Measurements from ENCODE around the gene PNMA6A. TPM values are rescaled to one million over a fixed set of nuclear protein-coding genes. Genes with fewer than 3 reads are reported as not detected.
"Not testable (repeated sequence)": the region's sequence is repeated elsewhere in the genome, so short reads cannot be mapped to it uniquely, and the experiment has no call there.

PNMA6A gene
- total RNA-seq = 3.7 TPM

DNA sequence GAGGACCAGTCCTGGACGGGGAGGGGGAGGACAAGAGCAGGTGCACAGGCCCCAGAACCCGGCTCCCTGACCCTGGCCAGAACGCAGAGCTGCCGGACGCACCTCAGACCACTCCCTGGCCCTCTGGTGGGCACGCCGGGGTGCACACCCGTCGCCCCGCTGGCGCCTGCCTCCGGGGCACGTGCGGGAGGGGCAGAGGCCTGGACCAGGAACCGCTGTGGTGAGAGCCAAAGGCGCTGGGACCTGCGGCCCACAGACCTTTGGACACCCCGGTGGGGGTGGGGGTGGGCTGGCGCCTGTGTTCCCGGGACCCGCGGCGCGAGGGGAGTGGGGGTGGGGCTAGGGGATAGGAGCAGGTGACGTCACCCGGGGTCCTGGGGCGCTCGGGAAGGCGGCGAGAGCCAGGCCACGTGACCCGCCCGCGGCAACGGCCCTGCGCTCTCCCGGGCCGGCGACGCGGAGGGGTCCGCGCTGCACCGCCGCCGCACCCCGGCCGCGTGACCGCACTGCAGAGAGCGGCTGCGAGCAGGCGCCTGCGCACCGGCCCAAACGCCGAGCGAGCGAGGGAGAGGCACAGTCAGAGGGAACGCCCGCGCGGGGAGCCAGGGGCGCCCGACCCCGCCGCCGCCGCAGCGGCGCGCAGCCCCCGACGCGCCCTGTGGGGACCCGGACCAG is at the start of gene PNMA6A:
PNMA6A (plus strand) TSS at position 546 of the 675 bp plus-strand sequence. CDS start 609 bp downstream, outside the sequence.
- not testable (repeated sequence) for H3K27ac ChIP-seq (ENCODE audit: low read depth, low read length); H3K36me3 ChIP-seq (ENCODE audit: control insufficient read depth in 3 of 3, insufficient read depth in 3 of 3, low read length in 3 of 3); H3K9me3 ChIP-seq (ENCODE audit: control insufficient read depth in 3 of 3, low read length in 3 of 3); H3K4me1 ChIP-seq (ENCODE audit: control insufficient read depth in 3 of 3, insufficient read depth in 3 of 3, low read length in 3 of 3); H3K27me3 ChIP-seq (ENCODE audit: control insufficient read depth in 3 of 3, insufficient read depth in 3 of 3, low read length in 3 of 3); H3K4me3 ChIP-seq (ENCODE audit: low read length in 3 of 3); H3K9ac ChIP-seq (ENCODE audit: low read depth in 1 of 3, low read length in 3 of 3)

- H3K4me1 ChIP-seq (ENCODE audit: control insufficient read depth in 3 of 3, insufficient read depth in 3 of 3, low read length in 3 of 3); H3K9me3 ChIP-seq (ENCODE audit: control insufficient read depth in 3 of 3, low read length in 3 of 3); H3K4me3 ChIP-seq (ENCODE audit: low read length in 3 of 3); H3K9ac ChIP-seq (ENCODE audit: low read depth in 1 of 3, low read length in 3 of 3); H3K27ac ChIP-seq (ENCODE audit: low read depth, low read length); H3K27me3 ChIP-seq (ENCODE audit: control insufficient read depth in 3 of 3, insufficient read depth in 3 of 3, low read length in 3 of 3); H3K36me3 ChIP-seq (ENCODE audit: control insufficient read depth in 3 of 3, insufficient read depth in 3 of 3, low read length in 3 of 3): not testable (repeated sequence)
These were observed 45.8 kb upstream of the PNMA6A start for GRCh38 chrX:153026501-153026900.

- H3K27me3 ChIP-seq (ENCODE audit: control insufficient read depth in 3 of 3, insufficient read depth in 3 of 3, low read length in 3 of 3); H3K27ac ChIP-seq (ENCODE audit: low read depth, low read length); H3K9ac ChIP-seq (ENCODE audit: low read depth in 1 of 3, low read length in 3 of 3); H3K36me3 ChIP-seq (ENCODE audit: control insufficient read depth in 3 of 3, insufficient read depth in 3 of 3, low read length in 3 of 3); H3K4me1 ChIP-seq (ENCODE audit: control insufficient read depth in 3 of 3, insufficient read depth in 3 of 3, low read length in 3 of 3); H3K4me3 ChIP-seq (ENCODE audit: low read length in 3 of 3); H3K9me3 ChIP-seq (ENCODE audit: control insufficient read depth in 3 of 3, low read length in 3 of 3): not testable (repeated sequence)
These were observed 43.8 kb upstream of the PNMA6A start for GRCh38 chrX:153028487-153028886.

GRCh38 chrX:153029162-153029561 is 43.1 kb upstream of the PNMA6A start:
- H3K4me3 ChIP-seq (ENCODE audit: low read length in 3 of 3) = no peak overlapping the region
- H3K27me3 ChIP-seq (ENCODE audit: control insufficient read depth in 3 of 3, insufficient read depth in 3 of 3, low read length in 3 of 3) = peaks cover 0 to 3% (median 0%) of the 10 kb centered on the region in 3 donors
- H3K9ac ChIP-seq (ENCODE audit: low read depth in 1 of 3, low read length in 3 of 3) = no peak overlapping the region
- H3K27ac ChIP-seq (ENCODE audit: low read depth, low read length) = no peak overlapping the region
- H3K4me1 ChIP-seq (ENCODE audit: control insufficient read depth in 3 of 3, insufficient read depth in 3 of 3, low read length in 3 of 3) = peaks cover 0 to 7% (median 0%) of the 10 kb centered on the region in 3 donors
- H3K36me3 ChIP-seq (ENCODE audit: control insufficient read depth in 3 of 3, insufficient read depth in 3 of 3, low read length in 3 of 3) = no peaks in the 10 kb centered on the region
- no peaks in the 10 kb centered on the region for H3K9me3 ChIP-seq (ENCODE audit: control insufficient read depth in 3 of 3, low read length in 3 of 3)

- no peaks in the 10 kb centered on the region for H3K36me3 ChIP-seq (ENCODE audit: control insufficient read depth in 3 of 3, insufficient read depth in 3 of 3, low read length in 3 of 3)
- peaks cover 0 to 3% (median 0%) of the 10 kb centered on the region in 3 donors for H3K27me3 ChIP-seq (ENCODE audit: control insufficient read depth in 3 of 3, insufficient read depth in 3 of 3, low read length in 3 of 3)
- H3K9me3 ChIP-seq (ENCODE audit: control insufficient read depth in 3 of 3, low read length in 3 of 3) = no peaks in the 10 kb centered on the region
- H3K27ac ChIP-seq (ENCODE audit: low read depth, low read length) = no peak overlapping the region
- H3K9ac ChIP-seq (ENCODE audit: low read depth in 1 of 3, low read length in 3 of 3) = no peak overlapping the region
- no peak overlapping the region for H3K4me3 ChIP-seq (ENCODE audit: low read length in 3 of 3)
- peaks cover 0 to 7% (median 0%) of the 10 kb centered on the region in 3 donors for H3K4me1 ChIP-seq (ENCODE audit: control insufficient read depth in 3 of 3, insufficient read depth in 3 of 3, low read length in 3 of 3)
These were observed 42.4 kb upstream of the PNMA6A start for GRCh38 chrX:153029875-153030274.

- Histone ChIP-seq H3K27ac (ENCODE audit: low read depth, low read length) (no peak overlapping the region), H3K9ac (ENCODE audit: low read depth in 1 of 3, low read length in 3 of 3) (no peak overlapping the region), H3K27me3 (ENCODE audit: control insufficient read depth in 3 of 3, insufficient read depth in 3 of 3, low read length in 3 of 3) (peaks cover 0 to 4% (median 0%) of the 10 kb centered on the region in 3 donors), H3K4me3 (ENCODE audit: low read length in 3 of 3) (no peak overlapping the region), H3K9me3 (ENCODE audit: control insufficient read depth in 3 of 3, low read length in 3 of 3) (no peaks in the 10 kb centered on the region), H3K4me1 (ENCODE audit: control insufficient read depth in 3 of 3, insufficient read depth in 3 of 3, low read length in 3 of 3) (peaks cover 0 to 7% (median 0%) of the 10 kb centered on the region in 3 donors), H3K36me3 (ENCODE audit: control insufficient read depth in 3 of 3, insufficient read depth in 3 of 3, low read length in 3 of 3) (no peaks in the 10 kb centered on the region)
These were observed 41.5 kb upstream of the PNMA6A start for GRCh38 chrX:153030801-153031200.

GRCh38 chrX:153032397-153033118 is 39.7 kb upstream of the PNMA6A start:
- Histone ChIP-seq H3K9me3 (ENCODE audit: control insufficient read depth in 3 of 3, low read length in 3 of 3) (no peaks in the 10 kb centered on the region), H3K27ac (ENCODE audit: low read depth, low read length) (no peak overlapping the region), H3K4me3 (ENCODE audit: low read length in 3 of 3) (peak overlapping the region; percentile 38 to 56 (median 43)), H3K27me3 (ENCODE audit: control insufficient read depth in 3 of 3, insufficient read depth in 3 of 3, low read length in 3 of 3) (peaks cover 0 to 8% (median 0%) of the 10 kb centered on the region in 3 donors), H3K9ac (ENCODE audit: low read depth in 1 of 3, low read length in 3 of 3) (peak overlapping the region in 2 of 3 donors; percentile 6 to 60), H3K4me1 (ENCODE audit: control insufficient read depth in 3 of 3, insufficient read depth in 3 of 3, low read length in 3 of 3) (peaks cover 0 to 7% (median 0%) of the 10 kb centered on the region in 3 donors), H3K36me3 (ENCODE audit: control insufficient read depth in 3 of 3, insufficient read depth in 3 of 3, low read length in 3 of 3) (no peaks in the 10 kb centered on the region)

- Histone ChIP-seq H3K27ac (ENCODE audit: low read depth, low read length) (no peak overlapping the region), H3K36me3 (ENCODE audit: control insufficient read depth in 3 of 3, insufficient read depth in 3 of 3, low read length in 3 of 3) (no peaks in the 10 kb centered on the region), H3K4me1 (ENCODE audit: control insufficient read depth in 3 of 3, insufficient read depth in 3 of 3, low read length in 3 of 3) (no peaks in the 10 kb centered on the region), H3K4me3 (ENCODE audit: low read length in 3 of 3) (no peak overlapping the region), H3K27me3 (ENCODE audit: control insufficient read depth in 3 of 3, insufficient read depth in 3 of 3, low read length in 3 of 3) (no peaks in the 10 kb centered on the region), H3K9ac (ENCODE audit: low read depth in 1 of 3, low read length in 3 of 3) (no peak overlapping the region), H3K9me3 (ENCODE audit: control insufficient read depth in 3 of 3, low read length in 3 of 3) (peaks cover 0 to 2% (median 0%) of the 10 kb centered on the region in 3 donors)
These were observed 23.2 kb upstream of the PNMA6A start for GRCh38 chrX:153049093-153049492.

DNA sequence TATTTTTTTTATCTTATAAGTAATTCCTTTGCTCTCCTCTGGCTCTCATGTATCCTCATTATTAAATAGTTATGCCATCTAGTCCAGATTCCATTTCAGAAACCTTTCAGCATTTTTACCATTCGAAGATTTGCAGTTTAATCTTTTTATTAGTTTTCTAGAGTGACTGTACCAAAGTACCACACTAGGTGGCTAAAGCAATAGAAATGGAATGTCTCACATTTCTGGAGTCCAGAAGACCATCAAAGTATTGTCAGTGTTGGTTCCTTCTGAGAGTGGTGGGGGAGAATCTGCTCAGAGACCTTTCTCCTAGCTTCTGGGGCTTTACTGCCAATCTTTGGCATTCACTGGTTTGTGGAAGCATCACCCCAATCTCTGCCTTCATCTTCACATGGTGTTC is 19.7 kb upstream of the PNMA6A start:
- peaks cover 0 to 2% (median 0%) of the 10 kb centered on the region in 3 donors for H3K4me1 ChIP-seq (ENCODE audit: control insufficient read depth in 3 of 3, insufficient read depth in 3 of 3, low read length in 3 of 3)
- H3K36me3 ChIP-seq (ENCODE audit: control insufficient read depth in 3 of 3, insufficient read depth in 3 of 3, low read length in 3 of 3) = no peaks in the 10 kb centered on the region
- no peak overlapping the region for H3K27ac ChIP-seq (ENCODE audit: low read depth, low read length)
- peaks cover 7 to 10% (median 9%) of the 10 kb centered on the region in 3 donors for H3K27me3 ChIP-seq (ENCODE audit: control insufficient read depth in 3 of 3, insufficient read depth in 3 of 3, low read length in 3 of 3)
- H3K4me3 ChIP-seq (ENCODE audit: low read length in 3 of 3) = no peak overlapping the region
- no peak overlapping the region for H3K9ac ChIP-seq (ENCODE audit: low read depth in 1 of 3, low read length in 3 of 3)
- H3K9me3 ChIP-seq (ENCODE audit: control insufficient read depth in 3 of 3, low read length in 3 of 3) = peaks cover 0 to 2% (median 0%) of the 10 kb centered on the region in 3 donors
